ENCODE data around the gene CXorf58. TPM values are rescaled to one million over a fixed set of nuclear protein-coding genes. Genes with fewer than 3 reads are reported as not detected.

Gene CXorf58
- total RNA-seq, 1 experiment from 2014 or later = not detected

GRCh38 chrX:23904096-23904495 lies 3.7 kb upstream of the CXorf58 start:
- no peaks in the 10 kb centered on the region for H3K27me3 ChIP-seq (ENCODE audit: low read length)
- peaks cover 38% of the 10 kb centered on the region for H3K79me2 ChIP-seq (ENCODE audit: low read length)
- no peak overlapping the region; the same call in 1 of the 2 replicates for H3K27ac ChIP-seq (ENCODE audit: low read length)
- H3K4me1 ChIP-seq (ENCODE audit: low read length) = peaks cover 48% of the 10 kb centered on the region
- H3K4me3 ChIP-seq (ENCODE audit: low read length) = no peak overlapping the region
- no peak overlapping the region for H3K9ac ChIP-seq (ENCODE audit: low read length)
- H2AFZ ChIP-seq (ENCODE audit: low read length) = no peak overlapping the region
- H3K9me2 ChIP-seq (replicated peaks; ENCODE audit: insufficient read depth, low read length) = no peaks in the 10 kb centered on the region
- H3K36me3 ChIP-seq (ENCODE audit: insufficient read depth, low read length) = no peaks in the 10 kb centered on the region
- peak; percentile 62 for DNase-seq
- no peaks in the 10 kb centered on the region for H3K9me3 ChIP-seq (ENCODE audit: low read length)
- H4K20me1 ChIP-seq (ENCODE audit: insufficient read depth, low read depth, low read length) = no peaks in the 10 kb centered on the region
- peak overlapping the region; percentile 10 for H3K4me2 ChIP-seq (ENCODE audit: low read depth, low read length, poor library complexity, severe bottlenecking)

GRCh38 chrX:23907111-23907497 lies 702 bp upstream of the CXorf58 start:
- no peaks in the 10 kb centered on the region for H3K9me2 ChIP-seq (replicated peaks; ENCODE audit: insufficient read depth, low read length)
- H3K4me2 ChIP-seq (ENCODE audit: low read depth, low read length, poor library complexity, severe bottlenecking) = peak overlapping the region; percentile 67
- H3K9ac ChIP-seq (ENCODE audit: low read length) = peak overlapping the region; percentile 86
- peaks cover 17% of the 10 kb centered on the region for H3K79me2 ChIP-seq (ENCODE audit: low read length)
- peak; percentile 81 for DNase-seq
- peak overlapping the region; percentile 93 for H3K27ac ChIP-seq (ENCODE audit: low read length)
- no peaks in the 10 kb centered on the region for H3K27me3 ChIP-seq (ENCODE audit: low read length)
- H3K36me3 ChIP-seq (ENCODE audit: insufficient read depth, low read length) = no peaks in the 10 kb centered on the region
- peak overlapping the region; percentile 75 for H3K4me3 ChIP-seq (ENCODE audit: low read length)
- no peaks in the 10 kb centered on the region for H3K9me3 ChIP-seq (ENCODE audit: low read length)
- no peaks in the 10 kb centered on the region for H4K20me1 ChIP-seq (ENCODE audit: insufficient read depth, low read depth, low read length)
- H2AFZ ChIP-seq (ENCODE audit: low read length) = no peak overlapping the region
- H3K4me1 ChIP-seq (ENCODE audit: low read length) = peaks cover 28% of the 10 kb centered on the region

- Histone ChIP-seq H3K9ac (ENCODE audit: low read length) (peak overlapping the region; percentile 51), H3K4me1 (ENCODE audit: low read length) (peaks cover 22% of the 10 kb centered on the region), H3K4me2 (ENCODE audit: low read depth, low read length, poor library complexity, severe bottlenecking) (peak overlapping the region; percentile 73), H3K36me3 (ENCODE audit: insufficient read depth, low read length) (no peaks in the 10 kb centered on the region), H3K79me2 (ENCODE audit: low read length) (peaks cover 17% of the 10 kb centered on the region), H2AFZ (ENCODE audit: low read length) (peak overlapping the region; percentile 65), H4K20me1 (ENCODE audit: insufficient read depth, low read depth, low read length) (no peaks in the 10 kb centered on the region), H3K27me3 (ENCODE audit: low read length) (no peaks in the 10 kb centered on the region), H3K9me3 (ENCODE audit: low read length) (no peaks in the 10 kb centered on the region), H3K4me3 (ENCODE audit: low read length) (peak overlapping the region; percentile 50), H3K27ac (ENCODE audit: low read length) (peak overlapping the region; percentile 67), H3K9me2 (replicated peaks; ENCODE audit: insufficient read depth, low read length) (no peaks in the 10 kb centered on the region)
- DNase-seq = peak; percentile 70
These were observed 606 bp downstream of the CXorf58 start for GRCh38 chrX:23908219-23909004.

GRCh38 chrX:23911126-23911835 lies 3.5 kb downstream of the CXorf58 start:
- no peaks in the 10 kb centered on the region for H4K20me1 ChIP-seq (ENCODE audit: insufficient read depth, low read depth, low read length)
- no peaks in the 10 kb centered on the region for H3K27me3 ChIP-seq (ENCODE audit: low read length)
- H3K79me2 ChIP-seq (ENCODE audit: low read length) = peaks cover 8% of the 10 kb centered on the region
- no peak overlapping the region for H3K4me2 ChIP-seq (ENCODE audit: low read depth, low read length, poor library complexity, severe bottlenecking)
- H2AFZ ChIP-seq (ENCODE audit: low read length) = no peak overlapping the region
- no peaks in the 10 kb centered on the region for H3K9me3 ChIP-seq (ENCODE audit: low read length)
- no peak overlapping the region for H3K9ac ChIP-seq (ENCODE audit: low read length)
- H3K9me2 ChIP-seq (replicated peaks; ENCODE audit: insufficient read depth, low read length) = no peaks in the 10 kb centered on the region
- H3K4me1 ChIP-seq (ENCODE audit: low read length) = peaks cover 9% of the 10 kb centered on the region
- no peak for DNase-seq
- H3K36me3 ChIP-seq (ENCODE audit: insufficient read depth, low read length) = no peaks in the 10 kb centered on the region
- no peak overlapping the region for H3K4me3 ChIP-seq (ENCODE audit: low read length)
- H3K27ac ChIP-seq (ENCODE audit: low read length) = no peak overlapping the region

- DNase-seq = no peak
- H3K4me2 ChIP-seq (ENCODE audit: low read depth, low read length, poor library complexity, severe bottlenecking) = no peak overlapping the region
- H2AFZ ChIP-seq (ENCODE audit: low read length) = no peak overlapping the region
- H3K9me3 ChIP-seq (ENCODE audit: low read length) = peaks cover 4% of the 10 kb centered on the region; the same call in 1 of the 2 replicates
- H3K27me3 ChIP-seq (ENCODE audit: low read length) = no peaks in the 10 kb centered on the region
- no peaks in the 10 kb centered on the region for H3K4me1 ChIP-seq (ENCODE audit: low read length)
- H3K27ac ChIP-seq (ENCODE audit: low read length) = no peak overlapping the region
- H3K4me3 ChIP-seq (ENCODE audit: low read length) = no peak overlapping the region
- H4K20me1 ChIP-seq (ENCODE audit: insufficient read depth, low read depth, low read length) = no peaks in the 10 kb centered on the region
- no peaks in the 10 kb centered on the region for H3K9me2 ChIP-seq (replicated peaks; ENCODE audit: insufficient read depth, low read length)
- H3K9ac ChIP-seq (ENCODE audit: low read length) = no peak overlapping the region
- H3K79me2 ChIP-seq (ENCODE audit: low read length) = no peaks in the 10 kb centered on the region
- no peaks in the 10 kb centered on the region for H3K36me3 ChIP-seq (ENCODE audit: insufficient read depth, low read length)
These were observed 11.3 kb downstream of the CXorf58 start for GRCh38 chrX:23919148-23919547.

- no peak overlapping the region for H3K4me2 ChIP-seq (ENCODE audit: low read depth, low read length, poor library complexity, severe bottlenecking)
- H3K9me2 ChIP-seq (replicated peaks; ENCODE audit: insufficient read depth, low read length) = no peaks in the 10 kb centered on the region
- no peak overlapping the region for H3K27ac ChIP-seq (ENCODE audit: low read length)
- H3K27me3 ChIP-seq (ENCODE audit: low read length) = no peaks in the 10 kb centered on the region
- H3K79me2 ChIP-seq (ENCODE audit: low read length) = no peaks in the 10 kb centered on the region
- no peaks in the 10 kb centered on the region for H4K20me1 ChIP-seq (ENCODE audit: insufficient read depth, low read depth, low read length)
- no peak overlapping the region for H2AFZ ChIP-seq (ENCODE audit: low read length)
- no peak for DNase-seq
- no peaks in the 10 kb centered on the region for H3K4me1 ChIP-seq (ENCODE audit: low read length)
- no peaks in the 10 kb centered on the region for H3K36me3 ChIP-seq (ENCODE audit: insufficient read depth, low read length)
- no peak overlapping the region for H3K9ac ChIP-seq (ENCODE audit: low read length)
- H3K9me3 ChIP-seq (ENCODE audit: low read length) = peaks cover 4% of the 10 kb centered on the region; the same call in 1 of the 2 replicates
- H3K4me3 ChIP-seq (ENCODE audit: low read length) = no peak overlapping the region
These were observed 12.0 kb downstream of the CXorf58 start for GRCh38 chrX:23919706-23920320.

- no peak overlapping the region for H3K4me2 ChIP-seq (ENCODE audit: low read depth, low read length, poor library complexity, severe bottlenecking)
- H3K9me2 ChIP-seq (replicated peaks; ENCODE audit: insufficient read depth, low read length) = no peaks in the 10 kb centered on the region
- H4K20me1 ChIP-seq (ENCODE audit: insufficient read depth, low read depth, low read length) = no peaks in the 10 kb centered on the region
- H3K27me3 ChIP-seq (ENCODE audit: low read length) = no peaks in the 10 kb centered on the region
- no peak overlapping the region for H2AFZ ChIP-seq (ENCODE audit: low read length)
- no peaks in the 10 kb centered on the region for H3K79me2 ChIP-seq (ENCODE audit: low read length)
- H3K27ac ChIP-seq (ENCODE audit: low read length) = no peak overlapping the region
- no peak for DNase-seq
- no peaks in the 10 kb centered on the region for H3K4me1 ChIP-seq (ENCODE audit: low read length)
- no peak overlapping the region for H3K4me3 ChIP-seq (ENCODE audit: low read length)
- H3K9ac ChIP-seq (ENCODE audit: low read length) = no peak overlapping the region
- no peaks in the 10 kb centered on the region for H3K36me3 ChIP-seq (ENCODE audit: insufficient read depth, low read length)
- no peaks in the 10 kb centered on the region for H3K9me3 ChIP-seq (ENCODE audit: low read length)
These were observed 18.2 kb downstream of the CXorf58 start for GRCh38 chrX:23926015-23926414.
